ENCODE data around the gene HES7.

HES7 gene

DNA sequence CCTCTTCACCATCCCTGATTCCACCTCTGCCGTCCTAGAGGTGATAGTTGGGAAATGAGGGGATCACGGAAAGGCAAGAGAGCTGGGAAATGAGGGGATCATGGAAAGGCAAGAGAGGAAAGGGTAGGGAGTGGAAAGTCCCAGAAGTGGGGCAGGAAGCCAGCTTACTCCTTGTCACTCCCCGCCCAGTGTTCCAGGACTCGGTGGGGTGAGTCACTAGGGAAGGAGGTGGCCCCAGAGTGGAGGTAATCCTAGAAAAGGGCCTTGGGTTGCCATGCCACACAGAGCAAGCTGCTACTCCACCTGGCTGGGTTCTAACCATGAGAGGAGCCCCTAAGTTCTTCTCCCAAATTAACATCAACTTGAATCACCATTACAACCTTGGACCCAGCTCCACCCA lies 20.4 kb downstream of the HES7 start:
- no peak for ATAC-seq
- no peak for TF ChIP-seq ARNTL (CRISPR knock-in tag; IDR thresholded peaks at IDR 0.05; ENCODE audit: borderline replicate concordance, low read depth)

DNA sequence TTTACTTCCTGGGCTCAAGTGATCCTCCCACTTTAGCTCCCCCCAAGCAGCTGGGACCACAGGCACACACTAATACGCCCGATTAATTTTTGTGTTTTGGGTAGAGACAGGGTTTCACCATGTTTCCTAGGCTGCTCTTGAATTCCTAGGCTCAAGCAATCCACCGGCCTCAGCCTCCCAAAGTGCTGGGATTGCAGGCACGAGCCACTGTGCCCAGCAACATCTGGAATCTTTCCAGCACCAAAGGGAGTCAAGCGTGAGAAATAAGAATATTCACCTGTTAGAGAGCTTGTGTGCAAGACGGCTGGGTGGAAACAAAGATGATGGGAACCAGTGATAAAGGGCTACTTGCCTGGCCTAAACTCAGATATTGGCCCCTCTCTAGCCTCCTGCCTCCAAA lies 22.2 kb downstream of the HES7 start:
- TF ChIP-seq, protein P1, sequence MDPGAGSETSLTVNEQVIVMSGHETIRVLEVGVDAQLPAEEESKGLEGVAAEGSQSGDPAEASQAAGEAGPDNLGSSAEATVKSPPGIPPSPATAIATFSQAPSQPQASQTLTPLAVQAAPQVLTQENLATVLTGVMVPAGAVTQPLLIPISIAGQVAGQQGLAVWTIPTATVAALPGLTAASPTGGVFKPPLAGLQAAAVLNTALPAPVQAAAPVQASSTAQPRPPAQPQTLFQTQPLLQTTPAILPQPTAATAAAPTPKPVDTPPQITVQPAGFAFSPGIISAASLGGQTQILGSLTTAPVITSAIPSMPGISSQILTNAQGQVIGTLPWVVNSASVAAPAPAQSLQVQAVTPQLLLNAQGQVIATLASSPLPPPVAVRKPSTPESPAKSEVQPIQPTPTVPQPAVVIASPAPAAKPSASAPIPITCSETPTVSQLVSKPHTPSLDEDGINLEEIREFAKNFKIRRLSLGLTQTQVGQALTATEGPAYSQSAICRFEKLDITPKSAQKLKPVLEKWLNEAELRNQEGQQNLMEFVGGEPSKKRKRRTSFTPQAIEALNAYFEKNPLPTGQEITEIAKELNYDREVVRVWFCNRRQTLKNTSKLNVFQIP (CRISPR knock-in tag; IDR thresholded peaks at IDR 0.05; ENCODE audit: borderline replicate concordance, low read depth) = no peak
- TF ChIP-seq ZNF8 (CRISPR knock-in tag; IDR thresholded peaks at IDR 0.05) (no peak), RARB (CRISPR knock-in tag; IDR thresholded peaks at IDR 0.05) (no peak), ESRRG (CRISPR knock-in tag; IDR thresholded peaks at IDR 0.05) (no peak), ZFP3 (CRISPR knock-in tag; IDR thresholded peaks at IDR 0.05) (no peak), TCF4 (CRISPR knock-in tag; IDR thresholded peaks at IDR 0.05; ENCODE audit: borderline replicate concordance) (no peak), ZNF70 (CRISPR knock-in tag; IDR thresholded peaks at IDR 0.05) (no peak), BACH2 (CRISPR knock-in tag; IDR thresholded peaks at IDR 0.05; ENCODE audit: borderline replicate concordance) (no peak), PPARA (CRISPR knock-in tag; IDR thresholded peaks at IDR 0.05; ENCODE audit: borderline replicate concordance) (no peak), ZC3H10 (CRISPR knock-in tag; IDR thresholded peaks at IDR 0.05) (no peak), TOX (CRISPR knock-in tag; IDR thresholded peaks at IDR 0.05; ENCODE audit: borderline replicate concordance) (no peak), ARNTL (CRISPR knock-in tag; IDR thresholded peaks at IDR 0.05; ENCODE audit: borderline replicate concordance, low read depth) (no peak)
- TF ChIP-seq, protein P2, sequence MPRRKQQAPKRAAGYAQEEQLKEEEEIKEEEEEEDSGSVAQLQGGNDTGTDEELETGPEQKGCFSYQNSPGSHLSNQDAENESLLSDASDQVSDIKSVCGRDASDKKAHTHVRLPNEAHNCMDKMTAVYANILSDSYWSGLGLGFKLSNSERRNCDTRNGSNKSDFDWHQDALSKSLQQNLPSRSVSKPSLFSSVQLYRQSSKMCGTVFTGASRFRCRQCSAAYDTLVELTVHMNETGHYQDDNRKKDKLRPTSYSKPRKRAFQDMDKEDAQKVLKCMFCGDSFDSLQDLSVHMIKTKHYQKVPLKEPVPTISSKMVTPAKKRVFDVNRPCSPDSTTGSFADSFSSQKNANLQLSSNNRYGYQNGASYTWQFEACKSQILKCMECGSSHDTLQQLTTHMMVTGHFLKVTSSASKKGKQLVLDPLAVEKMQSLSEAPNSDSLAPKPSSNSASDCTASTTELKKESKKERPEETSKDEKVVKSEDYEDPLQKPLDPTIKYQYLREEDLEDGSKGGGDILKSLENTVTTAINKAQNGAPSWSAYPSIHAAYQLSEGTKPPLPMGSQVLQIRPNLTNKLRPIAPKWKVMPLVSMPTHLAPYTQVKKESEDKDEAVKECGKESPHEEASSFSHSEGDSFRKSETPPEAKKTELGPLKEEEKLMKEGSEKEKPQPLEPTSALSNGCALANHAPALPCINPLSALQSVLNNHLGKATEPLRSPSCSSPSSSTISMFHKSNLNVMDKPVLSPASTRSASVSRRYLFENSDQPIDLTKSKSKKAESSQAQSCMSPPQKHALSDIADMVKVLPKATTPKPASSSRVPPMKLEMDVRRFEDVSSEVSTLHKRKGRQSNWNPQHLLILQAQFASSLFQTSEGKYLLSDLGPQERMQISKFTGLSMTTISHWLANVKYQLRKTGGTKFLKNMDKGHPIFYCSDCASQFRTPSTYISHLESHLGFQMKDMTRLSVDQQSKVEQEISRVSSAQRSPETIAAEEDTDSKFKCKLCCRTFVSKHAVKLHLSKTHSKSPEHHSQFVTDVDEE (CRISPR knock-in tag; IDR thresholded peaks at IDR 0.05) = no peak
- TF ChIP-seq, protein P3, sequence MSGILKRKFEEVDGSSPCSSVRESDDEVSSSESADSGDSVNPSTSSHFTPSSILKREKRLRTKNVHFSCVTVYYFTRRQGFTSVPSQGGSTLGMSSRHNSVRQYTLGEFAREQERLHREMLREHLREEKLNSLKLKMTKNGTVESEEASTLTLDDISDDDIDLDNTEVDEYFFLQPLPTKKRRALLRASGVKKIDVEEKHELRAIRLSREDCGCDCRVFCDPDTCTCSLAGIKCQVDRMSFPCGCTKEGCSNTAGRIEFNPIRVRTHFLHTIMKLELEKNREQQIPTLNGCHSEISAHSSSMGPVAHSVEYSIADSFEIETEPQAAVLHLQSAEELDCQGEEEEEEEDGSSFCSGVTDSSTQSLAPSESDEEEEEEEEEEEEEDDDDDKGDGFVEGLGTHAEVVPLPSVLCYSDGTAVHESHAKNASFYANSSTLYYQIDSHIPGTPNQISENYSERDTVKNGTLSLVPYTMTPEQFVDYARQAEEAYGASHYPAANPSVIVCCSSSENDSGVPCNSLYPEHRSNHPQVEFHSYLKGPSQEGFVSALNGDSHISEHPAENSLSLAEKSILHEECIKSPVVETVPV (CRISPR knock-in tag; IDR thresholded peaks at IDR 0.05) = no peak
- TF ChIP-seq, protein P4, sequence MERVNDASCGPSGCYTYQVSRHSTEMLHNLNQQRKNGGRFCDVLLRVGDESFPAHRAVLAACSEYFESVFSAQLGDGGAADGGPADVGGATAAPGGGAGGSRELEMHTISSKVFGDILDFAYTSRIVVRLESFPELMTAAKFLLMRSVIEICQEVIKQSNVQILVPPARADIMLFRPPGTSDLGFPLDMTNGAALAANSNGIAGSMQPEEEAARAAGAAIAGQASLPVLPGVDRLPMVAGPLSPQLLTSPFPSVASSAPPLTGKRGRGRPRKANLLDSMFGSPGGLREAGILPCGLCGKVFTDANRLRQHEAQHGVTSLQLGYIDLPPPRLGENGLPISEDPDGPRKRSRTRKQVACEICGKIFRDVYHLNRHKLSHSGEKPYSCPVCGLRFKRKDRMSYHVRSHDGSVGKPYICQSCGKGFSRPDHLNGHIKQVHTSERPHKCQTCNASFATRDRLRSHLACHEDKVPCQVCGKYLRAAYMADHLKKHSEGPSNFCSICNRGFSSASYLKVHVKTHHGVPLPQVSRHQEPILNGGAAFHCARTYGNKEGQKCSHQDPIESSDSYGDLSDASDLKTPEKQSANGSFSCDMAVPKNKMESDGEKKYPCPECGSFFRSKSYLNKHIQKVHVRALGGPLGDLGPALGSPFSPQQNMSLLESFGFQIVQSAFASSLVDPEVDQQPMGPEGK (CRISPR knock-in tag; IDR thresholded peaks at IDR 0.05; ENCODE audit: borderline replicate concordance) = no peak
- TF ChIP-seq, protein P5, sequence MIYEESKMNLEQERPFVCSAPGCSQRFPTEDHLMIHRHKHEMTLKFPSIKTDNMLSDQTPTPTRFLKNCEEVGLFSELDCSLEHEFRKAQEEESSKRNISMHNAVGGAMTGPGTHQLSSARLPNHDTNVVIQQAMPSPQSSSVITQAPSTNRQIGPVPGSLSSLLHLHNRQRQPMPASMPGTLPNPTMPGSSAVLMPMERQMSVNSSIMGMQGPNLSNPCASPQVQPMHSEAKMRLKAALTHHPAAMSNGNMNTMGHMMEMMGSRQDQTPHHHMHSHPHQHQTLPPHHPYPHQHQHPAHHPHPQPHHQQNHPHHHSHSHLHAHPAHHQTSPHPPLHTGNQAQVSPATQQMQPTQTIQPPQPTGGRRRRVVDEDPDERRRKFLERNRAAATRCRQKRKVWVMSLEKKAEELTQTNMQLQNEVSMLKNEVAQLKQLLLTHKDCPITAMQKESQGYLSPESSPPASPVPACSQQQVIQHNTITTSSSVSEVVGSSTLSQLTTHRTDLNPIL (CRISPR knock-in tag; IDR thresholded peaks at IDR 0.05; ENCODE audit: low read depth) = no peak

GRCh38 chr17:8100763-8101162 lies 23.1 kb downstream of the HES7 start:
- ATAC-seq = no peak
- TF ChIP-seq GLIS3 (CRISPR knock-in tag; IDR thresholded peaks at IDR 0.05) (no peak), CSDC2 (CRISPR knock-in tag; IDR thresholded peaks at IDR 0.05) (no peak), ARNTL (CRISPR knock-in tag; IDR thresholded peaks at IDR 0.05; ENCODE audit: borderline replicate concordance, low read depth) (no peak), ZC3H10 (CRISPR knock-in tag; IDR thresholded peaks at IDR 0.05) (no peak), ZNF8 (CRISPR knock-in tag; IDR thresholded peaks at IDR 0.05) (no peak), OSR1 (CRISPR knock-in tag; IDR thresholded peaks at IDR 0.05) (no peak), ZNF70 (CRISPR knock-in tag; IDR thresholded peaks at IDR 0.05) (no peak)
- TF ChIP-seq, protein P5 (CRISPR knock-in tag; IDR thresholded peaks at IDR 0.05; ENCODE audit: low read depth) = no peak
- TF ChIP-seq, protein P3 (CRISPR knock-in tag; IDR thresholded peaks at IDR 0.05) = no peak
- TF ChIP-seq, protein P1 (CRISPR knock-in tag; IDR thresholded peaks at IDR 0.05; ENCODE audit: borderline replicate concordance, low read depth) = no peak

More for the DNA sequence above, 22.2 kb downstream of the HES7 start:
- ATAC-seq = no peak
